PC-9 (cell line): ENCODE measurements around the gene FAM98B. TPM values are rescaled to one million over a fixed set of nuclear protein-coding genes. Genes with fewer than 3 reads are reported as not detected.
A peak's percentile ranks its signal among the peaks of the same experiment; 100 is the strongest.

Experiments used
- BruUV-seq: library from RNA; stranded (reverse); fragments of 400-500 nt; replicated peaks from 2 replicates; lab custom pipeline; 2021; lab: Mats Ljungman, UMichigan
- CTCF ChIA-PET: fragments of 300-600 bp; sonication (Branson Sonifier 250); formaldehyde crosslinking; loops from one replicate; lab custom pipeline; 2022; ENCODE audit warnings: antibody characterized with exemption; lab: Charles Lee
- POLR2A ChIA-PET: fragments of 300-600 bp; sonication (Branson Sonifier 250); formaldehyde crosslinking; loops from one replicate; lab custom pipeline; 2022; ENCODE audit warnings: antibody characterized with exemption; ENCODE audit not compliant: unreplicated experiment; lab: Charles Lee
- DNase-seq, 2 experiments: peaks; one replicate each; pipeline versions ENCODE4 v3.0.0 to v3.0.0-alpha.2; 2015 to 2022; ENCODE audit warnings: mixed read lengths in 1 of 2
- H2AFZ ChIP-seq: fragments of 200-600 bp; sonication (generic); 2 replicates; pipeline ENCODE4 v1.8.1; 2017; ENCODE audit warnings: antibody characterized with exemption
- H3F3A ChIP-seq: fragments of 200-600 bp; sonication (generic); 2 replicates; pipeline ENCODE4 v1.8.1; 2017; ENCODE audit warnings: antibody characterized with exemption, mild to moderate bottlenecking, low read depth; ENCODE audit not compliant: insufficient read depth
- H3K27ac ChIP-seq: fragments of 200-600 bp; sonication (generic); 2 replicates; pipeline ENCODE4 v1.6.1; 2016; ENCODE audit warnings: mixed run types
- H3K27me3 ChIP-seq: fragments of 200-600 bp; sonication (generic); 2 replicates; pipeline ENCODE4 v1.6.1; 2016; ENCODE audit warnings: low read depth, mixed run types; ENCODE audit not compliant: insufficient read depth
- H3K36me3 ChIP-seq: fragments of 200-600 bp; sonication (generic); 2 replicates; pipeline ENCODE4 v1.6.1; 2016; ENCODE audit warnings: low read depth, mixed run types
- H3K4me1 ChIP-seq: fragments of 200-600 bp; sonication (generic); replicated peaks from 2 replicates; pipeline ENCODE4 v1.6.1; 2016; ENCODE audit warnings: mixed run types; ENCODE audit not compliant: insufficient read depth
- H3K4me2 ChIP-seq: fragments of 200-600 bp; sonication (generic); 2 replicates; pipeline ENCODE4 v1.6.1; 2017; ENCODE audit warnings: mixed run types
- H3K4me3 ChIP-seq: fragments of 200-600 bp; sonication (generic); 2 replicates; pipeline ENCODE4 v1.6.1; 2016; ENCODE audit warnings: mixed run types
- H3K79me2 ChIP-seq: fragments of 200-600 bp; sonication (generic); 2 replicates; pipeline ENCODE4 v1.6.1; 2017; ENCODE audit warnings: low read depth, mixed run types
- H3K9me2 ChIP-seq: fragments of 200-600 bp; sonication (generic); 2 replicates; pipeline ENCODE4 v1.8.1; 2017; ENCODE audit warnings: mild to moderate bottlenecking; ENCODE audit not compliant: insufficient read depth
- H3K9me3 ChIP-seq: fragments of 200-600 bp; sonication (generic); 2 replicates; pipeline ENCODE4 v1.8.1; 2016; ENCODE audit warnings: low read depth; ENCODE audit not compliant: insufficient read depth
- H4K20me1 ChIP-seq: fragments of 200-600 bp; sonication (generic); 2 replicates; pipeline ENCODE4 v1.8.1; 2017; ENCODE audit not compliant: insufficient read depth
- EZH2 ChIP-seq: fragments of 200-600 bp; sonication (generic); IDR thresholded peaks from 2 replicates; pipeline ENCODE4 v1.8.0; 2017; ENCODE audit warnings: antibody characterized with exemption, low read depth
- intact Hi-C: fragments of 100-400 bp; cut with micrococcal nuclease; formaldehyde crosslinking; loops from one replicate; pipeline ENCODE4 v1.10.0; 2022; ENCODE audit not compliant: unreplicated experiment
- total RNA-seq: library from RNA; stranded (reverse); gene quantifications from 2 replicates; pipeline ENCODE4 v1.2.3, GENCODE V29; 2021
- TF ChIP-seq, protein P1 (sequence below): fragments of 200-600 bp; sonication (generic); conservative IDR thresholded peaks from 2 replicates; pipeline ENCODE4 v1.6.1; 2017; ENCODE audit warnings: mixed run types, antibody characterized with exemption, mild to moderate bottlenecking, moderate library complexity

Gene FAM98B
- total RNA-seq, 1 experiment from 2014 or later = 34.7 TPM

DNA sequence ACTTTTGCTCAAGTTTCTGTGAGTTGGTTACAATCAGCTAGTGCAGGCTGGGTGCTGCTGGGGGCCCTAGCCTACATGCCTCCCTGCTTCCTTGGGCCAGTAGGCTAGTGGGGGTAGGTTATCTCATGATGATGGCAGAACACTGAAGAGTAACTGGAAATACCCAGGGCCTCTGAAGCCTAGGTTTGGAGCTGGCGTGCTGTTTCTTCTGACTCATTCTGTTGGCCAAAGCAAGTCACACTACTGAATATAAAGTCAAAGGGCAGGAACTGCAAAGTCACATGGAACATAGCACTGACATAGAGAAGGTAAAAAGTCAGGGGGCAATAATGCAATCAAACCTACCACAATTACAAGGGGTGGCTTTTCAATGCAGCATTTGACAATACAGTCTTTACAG, 76.2 kb downstream of the FAM98B start:
- Histone ChIP-seq H2AFZ (no peak overlapping the region), H3K27me3 (no peaks in the 10 kb centered on the region), H4K20me1 (no peaks in the 10 kb centered on the region), H3K36me3 (no peaks in the 10 kb centered on the region), H3F3A (no peaks in the 10 kb centered on the region), H3K9me3 (no peaks in the 10 kb centered on the region), H3K4me2 (no peak overlapping the region), H3K4me3 (no peak overlapping the region), H3K4me1 (no peaks in the 10 kb centered on the region), H3K27ac (no peak overlapping the region), H3K79me2 (no peaks in the 10 kb centered on the region), H3K9me2 (no peaks in the 10 kb centered on the region)
- ChIA-PET CTCF (no interaction called here), POLR2A (no interaction called here)
- TF ChIP-seq, protein P1, sequence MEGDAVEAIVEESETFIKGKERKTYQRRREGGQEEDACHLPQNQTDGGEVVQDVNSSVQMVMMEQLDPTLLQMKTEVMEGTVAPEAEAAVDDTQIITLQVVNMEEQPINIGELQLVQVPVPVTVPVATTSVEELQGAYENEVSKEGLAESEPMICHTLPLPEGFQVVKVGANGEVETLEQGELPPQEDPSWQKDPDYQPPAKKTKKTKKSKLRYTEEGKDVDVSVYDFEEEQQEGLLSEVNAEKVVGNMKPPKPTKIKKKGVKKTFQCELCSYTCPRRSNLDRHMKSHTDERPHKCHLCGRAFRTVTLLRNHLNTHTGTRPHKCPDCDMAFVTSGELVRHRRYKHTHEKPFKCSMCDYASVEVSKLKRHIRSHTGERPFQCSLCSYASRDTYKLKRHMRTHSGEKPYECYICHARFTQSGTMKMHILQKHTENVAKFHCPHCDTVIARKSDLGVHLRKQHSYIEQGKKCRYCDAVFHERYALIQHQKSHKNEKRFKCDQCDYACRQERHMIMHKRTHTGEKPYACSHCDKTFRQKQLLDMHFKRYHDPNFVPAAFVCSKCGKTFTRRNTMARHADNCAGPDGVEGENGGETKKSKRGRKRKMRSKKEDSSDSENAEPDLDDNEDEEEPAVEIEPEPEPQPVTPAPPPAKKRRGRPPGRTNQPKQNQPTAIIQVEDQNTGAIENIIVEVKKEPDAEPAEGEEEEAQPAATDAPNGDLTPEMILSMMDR = no peak
- no peak for TF ChIP-seq EZH2
- no peak for DNase-seq
- no TSS peak for BruUV-seq
- intact Hi-C loops = no loop called here

DNA sequence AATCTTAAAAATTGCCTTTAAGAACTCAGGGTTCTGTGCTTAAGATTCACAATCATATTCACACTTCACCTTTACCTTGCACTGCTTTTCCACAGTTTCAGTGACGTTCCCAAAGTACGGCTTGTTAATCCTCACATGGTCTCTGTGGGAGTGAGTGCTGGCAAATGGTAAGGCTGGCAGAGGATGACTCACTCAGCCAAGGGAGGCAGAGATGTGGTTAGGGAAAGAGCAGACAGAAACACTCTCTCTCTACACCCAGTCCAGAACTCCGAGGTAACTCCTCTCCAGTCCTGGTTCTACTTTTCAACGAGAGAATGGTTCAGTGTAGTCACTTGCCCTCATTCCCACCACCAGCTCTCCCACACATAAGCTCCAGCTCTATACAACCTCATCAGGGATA, 77.6 kb downstream of the FAM98B start:
- CTCF ChIA-PET = no interaction called here
- H3K4me1 ChIP-seq = no peaks in the 10 kb centered on the region
- no peak overlapping the region for H3K4me3 ChIP-seq
- no peaks in the 10 kb centered on the region for H3K9me2 ChIP-seq
- no peak for TF ChIP-seq EZH2
- TF ChIP-seq, protein P1 = no peak
- H3K4me2 ChIP-seq = no peak overlapping the region
- no peaks in the 10 kb centered on the region for H3K79me2 ChIP-seq
- H2AFZ ChIP-seq = no peak overlapping the region
- POLR2A ChIA-PET = interaction anchor here (0.6 kb wide), 1 partner anchor 909 kb away, joined by 7 read pairs; no protein-coding TSS in a partner anchor
- H3K36me3 ChIP-seq = no peaks in the 10 kb centered on the region
- no TSS peak for BruUV-seq
- intact Hi-C loops = no loop called here
- peak in 1 of 2 experiments; percentile 25 for DNase-seq
- H3F3A ChIP-seq = no peaks in the 10 kb centered on the region
- no peaks in the 10 kb centered on the region for H4K20me1 ChIP-seq
- no peaks in the 10 kb centered on the region for H3K27me3 ChIP-seq
- no peaks in the 10 kb centered on the region for H3K9me3 ChIP-seq
- no peak overlapping the region for H3K27ac ChIP-seq

DNA sequence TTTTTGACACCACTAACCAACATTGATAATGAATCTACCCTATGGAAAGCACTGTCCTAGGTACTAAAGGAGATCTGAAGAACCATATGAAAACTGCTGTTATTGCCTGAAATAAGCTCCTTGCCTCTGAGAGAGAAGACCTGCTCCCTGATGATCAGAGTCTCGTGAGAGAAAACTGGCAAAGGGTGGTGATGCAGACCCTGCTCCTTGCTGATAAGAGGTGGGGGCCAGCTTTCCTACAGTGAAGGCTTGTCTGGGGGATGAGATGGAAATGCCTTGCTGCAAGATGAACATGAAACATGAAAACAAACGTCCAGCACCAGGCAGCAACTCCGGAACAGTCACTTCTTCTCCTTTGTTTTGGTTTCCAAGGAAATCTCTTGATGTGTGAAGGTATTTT, 78.8 kb downstream of the FAM98B start:
- Histone ChIP-seq H3K4me3 (no peak overlapping the region), H3K79me2 (no peaks in the 10 kb centered on the region)

More for the DNA sequence above, 78.8 kb downstream of the FAM98B start:
- Histone ChIP-seq H3K9me3 (no peaks in the 10 kb centered on the region), H3K4me1 (no peaks in the 10 kb centered on the region), H3K27me3 (no peaks in the 10 kb centered on the region), H4K20me1 (no peaks in the 10 kb centered on the region), H3F3A (no peaks in the 10 kb centered on the region), H3K36me3 (no peaks in the 10 kb centered on the region), H2AFZ (no peak overlapping the region), H3K4me2 (no peak overlapping the region), H3K9me2 (no peaks in the 10 kb centered on the region), H3K27ac (no peak overlapping the region)
- DNase-seq = no peak
- intact Hi-C loops = no loop called here
- CTCF ChIA-PET = no interaction called here
- BruUV-seq = no TSS peak
- TF ChIP-seq, protein P1 = no peak
- TF ChIP-seq EZH2 = no peak
- POLR2A ChIA-PET = no interaction called here
